ENCODE results near the gene NPM1.

- TF ChIP-seq CTCF (IDR thresholded peaks at IDR 0.05; ENCODE audit: low read depth, low read length, missing input control): no peak
- no peak for TF ChIP-seq YY1 (IDR thresholded peaks at IDR 0.05)
- TF ChIP-seq TAF1 (conservative IDR thresholded peaks at IDR 0.05): no peak
- TF ChIP-seq JUND (IDR thresholded peaks at IDR 0.05): no peak
- no peak for TF ChIP-seq GABPA (IDR thresholded peaks at IDR 0.05 in 1 of 2, conservative IDR thresholded peaks at IDR 0.05 in 1 of 2)
- no peak for TF ChIP-seq SP1 (IDR thresholded peaks at IDR 0.05)
- no peak for TF ChIP-seq ZBTB33 (IDR thresholded peaks at IDR 0.05)
- no peak for TF ChIP-seq NR2F2 (IDR thresholded peaks at IDR 0.05)
- TF ChIP-seq ATF3 (IDR thresholded peaks at IDR 0.05): no peak
- no peak for TF ChIP-seq RAD21 (IDR thresholded peaks at IDR 0.05)
- no peak for TF ChIP-seq FOXA1 (IDR thresholded peaks at IDR 0.05)
- no peak for TF ChIP-seq MAX (IDR thresholded peaks at IDR 0.05)
- TF ChIP-seq EGR1 (IDR thresholded peaks at IDR 0.05; ENCODE audit: low read depth in 2 of 2): no peak
- no peak for TF ChIP-seq REST (IDR thresholded peaks at IDR 0.05)
Measured at GRCh38 chr5:171355302-171355724, 32.3 kb upstream of the NPM1 start.

Measured in liver (tissue), 3 donors.